Progenitor cell of endocrine pancreas (in vitro differentiated cells): ENCODE data around the gene PCLO. TPM values are rescaled to one million over a fixed set of nuclear protein-coding genes. Genes with fewer than 3 reads are reported as not detected.

Experiments
- DNase-seq: peaks from one replicate; pipeline ENCODE4 v3.0.0; 2021; ENCODE audit warnings: low spot score; ENCODE audit not compliant: unreplicated experiment
- H3K27ac Mint-ChIP-seq: 2 replicates; pipeline ENCODE4 v1.8.0; 2021; ENCODE audit warnings: mild to moderate bottlenecking, moderate library complexity, mixed read lengths
- H3K27me3 Mint-ChIP-seq: 2 replicates; pipeline ENCODE4 v1.8.0; 2021; ENCODE audit warnings: mixed read lengths
- H3K36me3 Mint-ChIP-seq: 2 replicates; pipeline ENCODE4 v1.8.0; 2022; ENCODE audit warnings: mixed read lengths; ENCODE audit not compliant: insufficient read depth
- H3K4me1 Mint-ChIP-seq: 2 replicates; pipeline ENCODE4 v1.8.0; 2021; ENCODE audit warnings: low read depth, mixed read lengths
- H3K4me3 Mint-ChIP-seq: 2 replicates; pipeline ENCODE4 v1.8.0; 2021; ENCODE audit warnings: low read depth, mild to moderate bottlenecking, moderate library complexity, mixed read lengths
- H3K9me3 Mint-ChIP-seq: 2 replicates; pipeline ENCODE4 v1.8.0; 2021; ENCODE audit warnings: low read depth, mixed read lengths
- CTCF ChIP-seq: fragments of 200-600 bp; sonication (generic); IDR thresholded peaks from one replicate; pipeline ENCODE4 v1.5.0; 2021; ENCODE audit warnings: antibody characterized with exemption, mild to moderate bottlenecking; ENCODE audit not compliant: unreplicated experiment
- total RNA-seq: library from RNA; stranded (reverse); gene quantifications from 2 replicates; pipeline ENCODE4 v1.2.1, GENCODE V29; 2021

The PCLO gene
- total RNA-seq, 1 donor from 2014 or later: 11.9 TPM

- DNase-seq: no peak
- Mint-ChIP-seq H3K4me1 (no peaks in the 10 kb centered on the region), H3K27me3 (no peaks in the 10 kb centered on the region), H3K36me3 (no peaks in the 10 kb centered on the region), H3K9me3 (no peaks in the 10 kb centered on the region), H3K27ac (no peak overlapping the region), H3K4me3 (no peak overlapping the region)
- TF ChIP-seq CTCF: no peak
Measured at GRCh38 chr7:82704121-82704520, 458.6 kb downstream of the PCLO start.
